HepG2 (cell line): ENCODE results near the gene ARHGEF40. TPM values are rescaled to one million over a fixed set of nuclear protein-coding genes. Genes with fewer than 3 reads are reported as not detected.

Experiments
- ARNT2 ChIP-seq: sonication (generic); formaldehyde crosslinking; IDR thresholded peaks from 2 replicates; pipeline ENCODE4 v1.8.0; 2022; ENCODE audit warnings: mild to moderate bottlenecking, low read depth, missing genetic modification reagents, moderate library complexity
- ATF7-NPFF ChIP-seq: sonication (generic); formaldehyde crosslinking; IDR thresholded peaks from 2 replicates; pipeline ENCODE4 v1.8.1; 2023; ENCODE audit warnings: mild to moderate bottlenecking, low read depth, missing genetic modification reagents, moderate library complexity
- ATM ChIP-seq: fragments of 450-650 bp; IDR thresholded peaks from 2 replicates; pipeline ENCODE4 v1.7.1; 2017; ENCODE audit warnings: mild to moderate bottlenecking, borderline replicate concordance
- GZF1 ChIP-seq: sonication (generic); formaldehyde crosslinking; IDR thresholded peaks from 2 replicates; pipeline ENCODE4 v1.5.1; 2020; ENCODE audit warnings: mild to moderate bottlenecking, missing genetic modification reagents
- TARDBP ChIP-seq: sonication (generic); formaldehyde crosslinking; IDR thresholded peaks from 2 replicates; pipeline ENCODE4 v1.8.0; 2022; ENCODE audit warnings: mild to moderate bottlenecking, missing genetic modification reagents
- ZKSCAN5 ChIP-seq: sonication (generic); formaldehyde crosslinking; IDR thresholded peaks from 2 replicates; pipeline ENCODE4 v1.5.1; 2020; ENCODE audit warnings: mild to moderate bottlenecking, missing genetic modification reagents
- ZMYM3 ChIP-seq: sonication (generic); formaldehyde crosslinking; IDR thresholded peaks from 2 replicates; pipeline ENCODE4 v1.5.1; 2020; ENCODE audit warnings: mild to moderate bottlenecking, missing genetic modification reagents
- polyA plus RNA-seq, 8 experiments: library from polyadenylated mRNA; depleted of rRNA in 3 of 8; stranded (reverse) in 7 of 8; unstranded in 1 of 8; fragments of >200 nt; fragmentation: Illumina TruSeq in 4 of 8; extraction: Trizol in 4 of 8; gene quantifications; 2 replicates each; pipeline versions ENCODE4 v1.2.1 to v1.2.3, GENCODE V29; 2011 to 2016; ENCODE audit warnings: low read depth in 4 of 8, missing spikeins in 1 of 8, mixed read lengths in 1 of 8; ENCODE audit not compliant: insufficient read depth in 1 of 8
- total RNA-seq, 5 experiments: library from RNA; depleted of rRNA; stranded (reverse); fragments of >200 nt; fragmentation: Illumina TruSeq; extraction: Trizol; gene quantifications; 2 replicates each; pipeline ENCODE4 v1.2.3, GENCODE V29; 2016; ENCODE audit warnings: low read depth in 1 of 5
- TF ChIP-seq, protein P1 (sequence below): IDR thresholded peaks from 2 replicates; pipeline ENCODE4 v1.6.1; 2016; ENCODE audit warnings: control low read depth
- TF ChIP-seq, protein P2 (sequence below): sonication (generic); formaldehyde crosslinking; IDR thresholded peaks from 2 replicates; pipeline ENCODE4 v1.5.1; 2020; ENCODE audit warnings: mild to moderate bottlenecking, missing genetic modification reagents, moderate library complexity
- TF ChIP-seq, protein P3 (sequence below): sonication (generic); formaldehyde crosslinking; IDR thresholded peaks from 2 replicates; pipeline ENCODE4 v1.5.0; 2020; ENCODE audit warnings: mild to moderate bottlenecking, missing genetic modification reagents, borderline replicate concordance
- TF ChIP-seq, protein P4 (sequence below): sonication (generic); formaldehyde crosslinking; IDR thresholded peaks from 2 replicates; pipeline ENCODE4 v1.5.1; 2020; ENCODE audit warnings: mild to moderate bottlenecking, missing genetic modification reagents

The ARHGEF40 gene
- total and polyA plus RNA-seq, 2 of the 13 experiments (the other 11 are each of a cell fraction or from before 2014, with no cell fraction given) = 28.1 to 78.1 TPM

DNA sequence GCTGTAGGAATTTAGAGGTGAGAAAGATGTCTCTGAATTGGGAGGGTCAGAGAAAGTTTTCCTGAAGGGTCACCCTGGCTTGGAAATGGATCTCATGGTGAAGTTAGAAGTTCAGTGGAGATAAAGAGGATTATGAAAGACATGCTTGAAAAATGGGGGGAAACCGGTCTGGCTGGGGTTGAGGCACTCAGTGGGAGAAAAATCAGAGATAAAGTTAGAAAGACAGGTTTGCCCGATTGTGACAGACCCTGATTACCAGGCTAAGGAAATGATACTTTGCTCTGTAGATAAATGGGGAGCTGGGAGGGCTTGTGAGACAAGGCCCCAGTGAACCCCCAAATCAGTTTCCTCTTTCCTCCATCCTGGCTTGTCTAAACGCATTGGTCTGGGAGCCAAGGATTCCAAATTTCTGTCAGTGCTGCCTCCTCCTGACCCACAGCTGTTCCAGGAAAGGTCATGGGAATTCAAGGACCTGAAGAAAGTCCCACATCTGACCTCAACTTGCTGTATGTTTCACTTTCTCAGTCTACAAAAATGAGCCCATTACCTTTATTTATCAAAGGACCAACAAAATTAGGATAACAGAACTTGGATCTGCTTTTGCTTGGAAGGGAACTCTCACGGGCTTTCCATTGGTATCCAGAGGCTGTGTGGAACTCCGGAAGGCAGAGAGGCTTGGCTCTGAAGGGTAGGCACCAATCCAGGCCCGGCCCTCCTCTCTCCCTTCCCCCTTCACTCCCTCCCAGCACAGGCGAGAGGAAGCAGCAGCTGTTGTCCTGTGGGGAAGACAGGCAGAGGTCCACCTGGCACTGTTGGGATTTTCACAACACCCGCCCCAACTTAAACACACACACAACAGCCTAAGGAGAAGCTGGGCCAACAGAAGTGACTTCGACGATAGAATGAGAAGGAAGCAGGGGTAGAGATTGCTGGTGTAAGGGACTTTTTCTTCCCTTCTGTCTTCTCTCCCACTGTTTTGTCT lies 31.4 kb upstream of the ARHGEF40 start (continued):
- TF ChIP-seq, protein P1, sequence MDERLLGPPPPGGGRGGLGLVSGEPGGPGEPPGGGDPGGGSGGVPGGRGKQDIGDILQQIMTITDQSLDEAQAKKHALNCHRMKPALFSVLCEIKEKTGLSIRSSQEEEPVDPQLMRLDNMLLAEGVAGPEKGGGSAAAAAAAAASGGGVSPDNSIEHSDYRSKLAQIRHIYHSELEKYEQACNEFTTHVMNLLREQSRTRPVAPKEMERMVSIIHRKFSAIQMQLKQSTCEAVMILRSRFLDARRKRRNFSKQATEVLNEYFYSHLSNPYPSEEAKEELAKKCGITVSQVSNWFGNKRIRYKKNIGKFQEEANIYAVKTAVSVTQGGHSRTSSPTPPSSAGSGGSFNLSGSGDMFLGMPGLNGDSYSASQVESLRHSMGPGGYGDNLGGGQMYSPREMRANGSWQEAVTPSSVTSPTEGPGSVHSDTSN = no peak
- TF ChIP-seq, protein P2, sequence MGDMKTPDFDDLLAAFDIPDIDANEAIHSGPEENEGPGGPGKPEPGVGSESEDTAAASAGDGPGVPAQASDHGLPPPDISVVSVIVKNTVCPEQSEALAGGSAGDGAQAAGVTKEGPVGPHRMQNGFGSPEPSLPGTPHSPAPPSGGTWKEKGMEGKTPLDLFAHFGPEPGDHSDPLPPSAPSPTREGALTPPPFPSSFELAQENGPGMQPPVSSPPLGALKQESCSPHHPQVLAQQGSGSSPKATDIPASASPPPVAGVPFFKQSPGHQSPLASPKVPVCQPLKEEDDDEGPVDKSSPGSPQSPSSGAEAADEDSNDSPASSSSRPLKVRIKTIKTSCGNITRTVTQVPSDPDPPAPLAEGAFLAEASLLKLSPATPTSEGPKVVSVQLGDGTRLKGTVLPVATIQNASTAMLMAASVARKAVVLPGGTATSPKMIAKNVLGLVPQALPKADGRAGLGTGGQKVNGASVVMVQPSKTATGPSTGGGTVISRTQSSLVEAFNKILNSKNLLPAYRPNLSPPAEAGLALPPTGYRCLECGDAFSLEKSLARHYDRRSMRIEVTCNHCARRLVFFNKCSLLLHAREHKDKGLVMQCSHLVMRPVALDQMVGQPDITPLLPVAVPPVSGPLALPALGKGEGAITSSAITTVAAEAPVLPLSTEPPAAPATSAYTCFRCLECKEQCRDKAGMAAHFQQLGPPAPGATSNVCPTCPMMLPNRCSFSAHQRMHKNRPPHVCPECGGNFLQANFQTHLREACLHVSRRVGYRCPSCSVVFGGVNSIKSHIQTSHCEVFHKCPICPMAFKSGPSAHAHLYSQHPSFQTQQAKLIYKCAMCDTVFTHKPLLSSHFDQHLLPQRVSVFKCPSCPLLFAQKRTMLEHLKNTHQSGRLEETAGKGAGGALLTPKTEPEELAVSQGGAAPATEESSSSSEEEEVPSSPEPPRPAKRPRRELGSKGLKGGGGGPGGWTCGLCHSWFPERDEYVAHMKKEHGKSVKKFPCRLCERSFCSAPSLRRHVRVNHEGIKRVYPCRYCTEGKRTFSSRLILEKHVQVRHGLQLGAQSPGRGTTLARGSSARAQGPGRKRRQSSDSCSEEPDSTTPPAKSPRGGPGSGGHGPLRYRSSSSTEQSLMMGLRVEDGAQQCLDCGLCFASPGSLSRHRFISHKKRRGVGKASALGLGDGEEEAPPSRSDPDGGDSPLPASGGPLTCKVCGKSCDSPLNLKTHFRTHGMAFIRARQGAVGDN (CRISPR knock-in tag) = peak; percentile 84
- TF ChIP-seq TARDBP = 0 out of 2 replicates have a peak, but pooled peaks have one; percentile 50
- TF ChIP-seq, protein P3, sequence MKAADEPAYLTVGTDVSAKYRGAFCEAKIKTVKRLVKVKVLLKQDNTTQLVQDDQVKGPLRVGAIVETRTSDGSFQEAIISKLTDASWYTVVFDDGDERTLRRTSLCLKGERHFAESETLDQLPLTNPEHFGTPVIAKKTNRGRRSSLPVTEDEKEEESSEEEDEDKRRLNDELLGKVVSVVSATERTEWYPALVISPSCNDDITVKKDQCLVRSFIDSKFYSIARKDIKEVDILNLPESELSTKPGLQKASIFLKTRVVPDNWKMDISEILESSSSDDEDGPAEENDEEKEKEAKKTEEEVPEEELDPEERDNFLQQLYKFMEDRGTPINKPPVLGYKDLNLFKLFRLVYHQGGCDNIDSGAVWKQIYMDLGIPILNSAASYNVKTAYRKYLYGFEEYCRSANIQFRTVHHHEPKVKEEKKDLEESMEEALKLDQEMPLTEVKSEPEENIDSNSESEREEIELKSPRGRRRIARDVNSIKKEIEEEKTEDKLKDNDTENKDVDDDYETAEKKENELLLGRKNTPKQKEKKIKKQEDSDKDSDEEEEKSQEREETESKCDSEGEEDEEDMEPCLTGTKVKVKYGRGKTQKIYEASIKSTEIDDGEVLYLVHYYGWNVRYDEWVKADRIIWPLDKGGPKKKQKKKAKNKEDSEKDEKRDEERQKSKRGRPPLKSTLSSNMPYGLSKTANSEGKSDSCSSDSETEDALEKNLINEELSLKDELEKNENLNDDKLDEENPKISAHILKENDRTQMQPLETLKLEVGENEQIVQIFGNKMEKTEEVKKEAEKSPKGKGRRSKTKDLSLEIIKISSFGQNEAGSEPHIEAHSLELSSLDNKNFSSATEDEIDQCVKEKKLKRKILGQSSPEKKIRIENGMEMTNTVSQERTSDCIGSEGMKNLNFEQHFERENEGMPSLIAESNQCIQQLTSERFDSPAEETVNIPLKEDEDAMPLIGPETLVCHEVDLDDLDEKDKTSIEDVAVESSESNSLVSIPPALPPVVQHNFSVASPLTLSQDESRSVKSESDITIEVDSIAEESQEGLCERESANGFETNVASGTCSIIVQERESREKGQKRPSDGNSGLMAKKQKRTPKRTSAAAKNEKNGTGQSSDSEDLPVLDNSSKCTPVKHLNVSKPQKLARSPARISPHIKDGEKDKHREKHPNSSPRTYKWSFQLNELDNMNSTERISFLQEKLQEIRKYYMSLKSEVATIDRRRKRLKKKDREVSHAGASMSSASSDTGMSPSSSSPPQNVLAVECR = peak; percentile 62
- TF ChIP-seq ZMYM3 (CRISPR knock-in tag) = 0 out of 2 replicates have a peak, but pooled peaks have one; percentile 45
- TF ChIP-seq ZKSCAN5 (CRISPR knock-in tag) = no peak
- no peak; the same call in 1 of the 2 replicates for TF ChIP-seq ATF7-NPFF (CRISPR knock-in tag)
- TF ChIP-seq, protein P4, sequence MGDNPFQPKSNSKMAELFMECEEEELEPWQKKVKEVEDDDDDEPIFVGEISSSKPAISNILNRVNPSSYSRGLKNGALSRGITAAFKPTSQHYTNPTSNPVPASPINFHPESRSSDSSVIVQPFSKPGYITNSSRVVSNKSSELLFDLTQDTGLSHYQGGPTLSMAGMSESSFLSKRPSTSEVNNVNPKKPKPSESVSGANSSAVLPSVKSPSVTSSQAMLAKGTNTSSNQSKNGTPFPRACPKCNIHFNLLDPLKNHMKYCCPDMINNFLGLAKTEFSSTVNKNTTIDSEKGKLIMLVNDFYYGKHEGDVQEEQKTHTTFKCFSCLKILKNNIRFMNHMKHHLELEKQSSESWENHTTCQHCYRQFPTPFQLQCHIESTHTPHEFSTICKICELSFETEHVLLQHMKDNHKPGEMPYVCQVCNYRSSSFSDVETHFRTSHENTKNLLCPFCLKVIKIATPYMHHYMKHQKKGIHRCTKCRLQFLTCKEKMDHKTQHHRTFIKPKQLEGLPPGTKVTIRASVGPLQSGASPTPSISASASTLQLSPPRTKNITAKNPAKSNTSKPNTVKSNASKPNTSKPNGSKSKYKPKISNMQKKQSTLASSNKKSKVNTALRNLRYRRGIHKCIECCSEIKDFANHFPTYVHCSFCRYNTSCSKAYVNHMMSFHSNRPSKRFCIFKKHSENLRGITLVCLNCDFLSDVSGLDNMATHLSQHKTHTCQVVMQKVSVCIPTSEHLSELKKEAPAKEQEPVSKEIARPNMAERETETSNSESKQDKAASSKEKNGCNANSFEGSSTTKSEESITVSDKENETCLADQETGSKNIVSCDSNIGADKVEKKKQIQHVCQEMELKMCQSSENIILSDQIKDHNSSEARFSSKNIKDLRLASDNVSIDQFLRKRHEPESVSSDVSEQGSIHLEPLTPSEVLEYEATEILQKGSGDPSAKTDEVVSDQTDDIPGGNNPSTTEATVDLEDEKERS (CRISPR knock-in tag) = 0 out of 2 replicates have a peak, but pooled peaks have one; percentile 32
- TF ChIP-seq GZF1 (CRISPR knock-in tag) = peak; percentile 26; the same call in 1 of the 2 replicates
- TF ChIP-seq ATM = no peak
- TF ChIP-seq ARNT2 (CRISPR knock-in tag) = 0 out of 2 replicates have a peak, but pooled peaks have one; percentile 32
